Brain microvascular endothelial cell (primary cell): Measurements from ENCODE around the gene MARK2.

ENCODE experiments used
- DNase-seq: peaks from one replicate; pipeline ENCODE4 v3.0.0-alpha.2; 2020
- H3K27ac ChIP-seq: fragments of 250-450 bp; sonication (Bioruptor Pico); 2 replicates; pipeline ENCODE4 v1.5.1; 2020; ENCODE audit warnings: mild to moderate bottlenecking, moderate library complexity
- H3K27me3 ChIP-seq: fragments of 250-450 bp; sonication (Bioruptor Pico); replicated peaks from 2 replicates; pipeline ENCODE4 v1.5.1; 2020; ENCODE audit warnings: mild to moderate bottlenecking
- H3K36me3 ChIP-seq: fragments of 250-450 bp; sonication (Bioruptor Pico); replicated peaks from 2 replicates; pipeline ENCODE4 v1.5.1; 2020; ENCODE audit warnings: mild to moderate bottlenecking
- H3K4me3 ChIP-seq: 2 replicates; pipeline ENCODE4 v1.5.1; 2011; ENCODE audit warnings: low read depth, mild to moderate bottlenecking, control low read depth, low read length, moderate library complexity
- CTCF ChIP-seq: IDR thresholded peaks from 2 replicates; pipeline ENCODE4 v1.5.1; 2011; ENCODE audit warnings: low read depth, mild to moderate bottlenecking, moderate library complexity, low read length, control low read depth, inconsistent platforms; ENCODE audit errors: missing control alignments
- in situ Hi-C: cut with HindIII; loops from 2 replicates; pipeline ENCODE4 v1.10.0; 2017; ENCODE audit warnings: low sequenced_read_pairs, low pct_ligation_motif_present

The MARK2 gene

GRCh38 chr11:63931876-63932275 lies 93.0 kb downstream of the MARK2 start:
- no peak for DNase-seq

GRCh38 chr11:63933459-63933858 lies 94.5 kb downstream of the MARK2 start:
- Histone ChIP-seq H3K27me3 (no peaks in the 10 kb centered on the region), H3K36me3 (no peaks in the 10 kb centered on the region), H3K4me3 (no peak overlapping the region), H3K27ac (no peak overlapping the region)
- TF ChIP-seq CTCF, result no peak
- DNase-seq, result no peak
- in situ Hi-C loops, result no loop called here

More at GRCh38 chr11:63931876-63932275, 93.0 kb downstream of the MARK2 start:
- Histone ChIP-seq H3K27me3 (no peaks in the 10 kb centered on the region), H3K27ac (no peak overlapping the region), H3K36me3 (no peaks in the 10 kb centered on the region), H3K4me3 (no peak overlapping the region)
- in situ Hi-C loops, result no loop called here
- no peak for TF ChIP-seq CTCF

- H3K27ac ChIP-seq, result no peak overlapping the region
- H3K36me3 ChIP-seq, result no peaks in the 10 kb centered on the region
- no peak for TF ChIP-seq CTCF
- in situ Hi-C loops, result no loop called here
- no peaks in the 10 kb centered on the region for H3K27me3 ChIP-seq
- peak overlapping the region; percentile 84 for H3K4me3 ChIP-seq
- no peak for DNase-seq
These were observed 99.0 kb downstream of the MARK2 start for GRCh38 chr11:63937713-63938478.

GRCh38 chr11:63938479-63939396 lies 99.8 kb downstream of the MARK2 start, which contains the start of gene NAA40:
Gene NAA40 (plus strand): TSS chr11:63939002. CDS start chr11:63939097, 95 bp downstream.
- in situ Hi-C loops, result no loop called here
- peak within 1 kb of the TSS; percentile 16 for H3K27ac ChIP-seq
- H3K36me3 ChIP-seq, result no peaks in the 10 kb centered on the region
- H3K4me3 ChIP-seq, result peak within 1 kb of the TSS; percentile 84
- no peaks in the 10 kb centered on the region for H3K27me3 ChIP-seq
- TF ChIP-seq CTCF, result no peak
- DNase-seq, result peak; percentile 78

- peak overlapping the region; percentile 84 for H3K4me3 ChIP-seq
- TF ChIP-seq CTCF, result peak; percentile 20
- in situ Hi-C loops, result no loop called here
- no peaks in the 10 kb centered on the region for H3K27me3 ChIP-seq
- H3K27ac ChIP-seq, result no peak overlapping the region
- no peaks in the 10 kb centered on the region for H3K36me3 ChIP-seq
- no peak for DNase-seq
These were observed 100.5 kb downstream of the MARK2 start for GRCh38 chr11:63939397-63939891.
